A673 (cell line): ENCODE data around the gene ARL11. TPM values are rescaled to one million over a fixed set of nuclear protein-coding genes. Genes with fewer than 3 reads are reported as not detected.
A peak's percentile ranks its signal among the peaks of the same experiment; 100 is the strongest.

Source experiments
- BruUV-seq: library from RNA; stranded (reverse); fragments of 400-500 nt; replicated peaks from 2 replicates; lab custom pipeline; 2021; lab: Mats Ljungman, UMichigan
- CTCF ChIA-PET: fragments of 300-600 bp; sonication (Branson Sonifier 250); formaldehyde crosslinking; loops from one replicate; lab custom pipeline; 2022; ENCODE audit warnings: antibody characterized with exemption; lab: Charles Lee
- POLR2A ChIA-PET: fragments of 300-600 bp; sonication (Branson Sonifier 250); formaldehyde crosslinking; loops from one replicate; lab custom pipeline; 2022; ENCODE audit warnings: antibody characterized with exemption; ENCODE audit not compliant: low non-redundant PET; lab: Charles Lee
- DNase-seq: peaks from one replicate; pipeline ENCODE4 v3.0.0-alpha.2; 2015; ENCODE audit warnings: low spot score
- H3K27ac ChIP-seq: fragments of 200-600 bp; sonication (generic); 2 replicates; pipeline ENCODE4 v1.5.1; 2016; ENCODE audit warnings: mixed run types, low read depth, mild to moderate bottlenecking, mixed read lengths, antibody characterized with exemption, low read length; ENCODE audit not compliant: poor library complexity, severe bottlenecking
- H3K27me3 ChIP-seq: fragments of 200-600 bp; sonication (generic); replicated peaks from 2 replicates; pipeline ENCODE4 v1.6.1; 2017; ENCODE audit warnings: mixed run types, low read depth, mild to moderate bottlenecking, mixed read lengths, antibody characterized with exemption, low read length; ENCODE audit not compliant: insufficient read depth, poor library complexity
- H3K36me3 ChIP-seq: fragments of 200-600 bp; sonication (generic); 2 replicates; pipeline ENCODE4 v1.6.1; 2016; ENCODE audit warnings: mixed run types, mild to moderate bottlenecking, mixed read lengths, antibody characterized with exemption, low read length; ENCODE audit not compliant: insufficient read depth, poor library complexity, severe bottlenecking
- H3K4me1 ChIP-seq: fragments of 200-600 bp; sonication (generic); 2 replicates; pipeline ENCODE4 v1.6.1; 2017; ENCODE audit warnings: mixed run types, mild to moderate bottlenecking, mixed read lengths, antibody characterized with exemption, low read length; ENCODE audit not compliant: insufficient read depth, poor library complexity, severe bottlenecking
- H3K4me3 ChIP-seq: fragments of 200-600 bp; sonication (generic); 2 replicates; pipeline ENCODE4 v1.5.1; 2016; ENCODE audit warnings: low read depth, mixed run types, mild to moderate bottlenecking, mixed read lengths, low read length; ENCODE audit not compliant: poor library complexity, severe bottlenecking
- H3K9me3 ChIP-seq: fragments of 200-600 bp; sonication (generic); 2 replicates; pipeline ENCODE4 v1.6.1; 2016; ENCODE audit warnings: mixed run types, low read depth, mild to moderate bottlenecking, mixed read lengths, antibody characterized with exemption, low read length; ENCODE audit not compliant: poor library complexity, severe bottlenecking
- EZH2 ChIP-seq: fragments of 200-600 bp; sonication (generic); IDR thresholded peaks from 2 replicates; pipeline ENCODE4 v1.6.1; 2017; ENCODE audit warnings: borderline replicate concordance, low read depth, mild to moderate bottlenecking, mixed read lengths, antibody characterized with exemption, low read length; ENCODE audit not compliant: poor library complexity, severe bottlenecking
- intact Hi-C: fragments of 100-400 bp; cut with micrococcal nuclease; formaldehyde crosslinking; loops from one replicate; pipeline ENCODE4 v1.10.0; 2022; ENCODE audit not compliant: unreplicated experiment
- total RNA-seq: library from RNA; stranded (reverse); gene quantifications from 2 replicates; pipeline ENCODE4 v1.2.3, GENCODE V29; 2021
- TF ChIP-seq, protein P1 (sequence below): fragments of 300-800, 200-600 bp; sonication (generic); conservative IDR thresholded peaks from 2 replicates; pipeline ENCODE4 v1.5.1; 2017; ENCODE audit warnings: low read depth, mild to moderate bottlenecking, antibody characterized with exemption, low read length, moderate library complexity, mixed read lengths

Gene ARL11
- total RNA-seq, 1 experiment from 2014 or later, result not detected

DNA sequence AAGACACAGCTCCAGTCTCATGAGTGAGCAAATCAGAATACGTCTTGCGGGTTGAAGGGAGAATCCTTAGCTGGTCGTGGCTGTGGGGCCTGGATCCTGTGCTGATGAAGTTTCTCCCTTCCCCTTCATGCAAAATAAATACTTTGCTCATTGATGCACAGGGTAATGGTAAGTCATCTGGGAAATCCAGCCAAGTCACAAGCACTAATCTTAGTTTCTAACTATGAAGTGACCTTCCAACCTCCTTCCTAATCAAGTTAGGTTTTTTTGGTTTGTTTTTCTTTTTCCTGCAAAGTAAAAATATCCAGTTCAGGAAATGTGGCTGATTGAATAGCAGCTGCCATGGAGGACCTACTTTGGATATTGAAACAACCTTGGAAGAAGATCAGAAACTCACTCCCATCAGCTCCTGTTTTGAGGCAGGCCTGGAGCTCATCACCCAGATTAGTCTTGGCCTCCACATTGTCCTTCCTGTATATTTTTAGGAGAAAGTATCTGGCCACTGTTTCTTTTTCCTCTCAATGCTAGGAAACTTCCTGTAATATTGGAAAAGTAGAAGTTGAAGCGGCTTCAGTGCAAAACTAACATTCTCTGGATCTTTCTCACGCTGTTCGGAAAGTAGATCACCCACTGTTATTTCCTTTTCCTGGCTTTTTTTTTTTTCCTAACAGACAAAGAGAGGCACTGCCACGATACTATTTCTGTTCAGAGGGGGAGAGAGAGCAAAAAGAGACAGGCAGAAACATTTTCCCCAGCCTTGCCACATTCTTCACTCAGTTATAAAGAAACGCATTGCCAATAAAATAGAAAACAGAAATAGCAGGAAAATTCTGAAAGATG is 12.3 kb upstream of the ARL11 start:
- no peak overlapping the region for H3K27ac ChIP-seq
- no peak for TF ChIP-seq EZH2
- TF ChIP-seq, protein P1, sequence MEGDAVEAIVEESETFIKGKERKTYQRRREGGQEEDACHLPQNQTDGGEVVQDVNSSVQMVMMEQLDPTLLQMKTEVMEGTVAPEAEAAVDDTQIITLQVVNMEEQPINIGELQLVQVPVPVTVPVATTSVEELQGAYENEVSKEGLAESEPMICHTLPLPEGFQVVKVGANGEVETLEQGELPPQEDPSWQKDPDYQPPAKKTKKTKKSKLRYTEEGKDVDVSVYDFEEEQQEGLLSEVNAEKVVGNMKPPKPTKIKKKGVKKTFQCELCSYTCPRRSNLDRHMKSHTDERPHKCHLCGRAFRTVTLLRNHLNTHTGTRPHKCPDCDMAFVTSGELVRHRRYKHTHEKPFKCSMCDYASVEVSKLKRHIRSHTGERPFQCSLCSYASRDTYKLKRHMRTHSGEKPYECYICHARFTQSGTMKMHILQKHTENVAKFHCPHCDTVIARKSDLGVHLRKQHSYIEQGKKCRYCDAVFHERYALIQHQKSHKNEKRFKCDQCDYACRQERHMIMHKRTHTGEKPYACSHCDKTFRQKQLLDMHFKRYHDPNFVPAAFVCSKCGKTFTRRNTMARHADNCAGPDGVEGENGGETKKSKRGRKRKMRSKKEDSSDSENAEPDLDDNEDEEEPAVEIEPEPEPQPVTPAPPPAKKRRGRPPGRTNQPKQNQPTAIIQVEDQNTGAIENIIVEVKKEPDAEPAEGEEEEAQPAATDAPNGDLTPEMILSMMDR, result no peak
- H3K4me1 ChIP-seq, result no peaks in the 10 kb centered on the region
- no peak for DNase-seq
- ChIA-PET CTCF (no interaction called here), POLR2A (no interaction called here)
- H3K36me3 ChIP-seq, result no peaks in the 10 kb centered on the region
- BruUV-seq, result no TSS peak
- H3K4me3 ChIP-seq, result no peak overlapping the region
- intact Hi-C loops, result no loop called here
- H3K27me3 ChIP-seq, result no peaks in the 10 kb centered on the region
- H3K9me3 ChIP-seq, result no peaks in the 10 kb centered on the region

GRCh38 chr13:49616676-49617065 is 11.6 kb upstream of the ARL11 start:
- no peaks in the 10 kb centered on the region for H3K9me3 ChIP-seq
- no peak for DNase-seq
- H3K4me1 ChIP-seq, result no peaks in the 10 kb centered on the region
- BruUV-seq, result no TSS peak
- H3K27ac ChIP-seq, result no peak overlapping the region
- H3K4me3 ChIP-seq, result no peak overlapping the region
- ChIA-PET CTCF (no interaction called here), POLR2A (no interaction called here)
- TF ChIP-seq, protein P1, result no peak
- TF ChIP-seq EZH2, result no peak
- no peaks in the 10 kb centered on the region for H3K27me3 ChIP-seq
- no peaks in the 10 kb centered on the region for H3K36me3 ChIP-seq
- intact Hi-C loops, result no loop called here

DNA sequence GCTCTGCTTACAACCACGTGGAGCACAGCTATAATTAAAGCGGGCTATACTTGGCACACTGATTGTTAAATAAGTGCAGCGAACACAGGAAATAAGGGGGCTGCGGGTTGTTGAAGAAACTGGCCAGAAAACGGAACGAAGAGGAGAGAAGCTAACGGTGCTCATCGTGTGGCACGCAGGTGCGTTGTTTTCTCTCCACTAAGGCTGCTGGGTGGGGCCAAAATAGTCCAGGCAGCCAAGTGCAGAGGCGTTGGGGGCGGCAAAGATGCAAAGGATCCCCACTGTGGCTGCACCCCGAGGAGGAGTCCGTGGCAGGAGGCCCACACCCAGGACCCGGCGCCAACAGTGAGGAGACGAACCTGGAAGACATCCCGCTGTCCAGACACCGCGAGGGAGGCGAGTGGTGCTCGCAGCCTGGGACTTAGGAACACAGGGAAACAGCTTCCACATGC is 8.1 kb upstream of the ARL11 start:
- BruUV-seq, result no TSS peak

More for the DNA sequence above, 8.1 kb upstream of the ARL11 start:
- no peak for DNase-seq
- no peaks in the 10 kb centered on the region for H3K9me3 ChIP-seq
- ChIA-PET CTCF (no interaction called here), POLR2A (interaction anchor here (0.7 kb wide), 1 partner anchor 1058 kb away, joined by 3 read pairs; no protein-coding TSS in a partner anchor)
- H3K27me3 ChIP-seq, result no peaks in the 10 kb centered on the region
- TF ChIP-seq EZH2, result no peak
- TF ChIP-seq, protein P1, result no peak
- peak overlapping the region; percentile 34 for H3K4me3 ChIP-seq
- intact Hi-C loops, result no loop called here
- H3K4me1 ChIP-seq, result no peaks in the 10 kb centered on the region
- H3K27ac ChIP-seq, result no peak overlapping the region
- H3K36me3 ChIP-seq, result no peaks in the 10 kb centered on the region
